GM18868 (cell line): ENCODE results near the gene OR2V1.

Experiments
- ATAC-seq: cut with Tn5 transposase; IDR thresholded peaks from one replicate; pipeline ENCODE4 v1.9.1; 2021; ENCODE audit warnings: mild to moderate bottlenecking, moderate library complexity; ENCODE audit not compliant: unreplicated experiment

The OR2V1 gene

DNA sequence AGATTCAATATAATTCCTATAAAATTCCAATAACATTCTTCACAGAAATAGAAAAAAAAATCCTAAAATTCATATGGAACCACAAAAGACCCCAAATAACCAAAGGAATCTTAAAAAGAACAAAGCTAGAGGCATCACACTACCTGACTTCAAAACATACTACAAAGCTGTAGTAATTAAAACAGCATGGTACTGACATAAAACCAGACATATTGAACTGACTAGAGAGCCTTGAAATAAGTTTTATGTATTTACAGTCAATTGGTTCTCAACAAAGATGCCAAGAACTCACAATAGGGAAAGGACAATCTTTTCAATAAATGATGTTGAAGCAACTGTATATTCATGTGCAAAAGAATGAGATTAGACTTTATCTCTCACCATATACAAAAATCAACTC, 54.0 kb downstream of the OR2V1 start:
- ATAC-seq, result no peak
